ENCODE data around the gene PI4K2A. TPM values are rescaled to one million over a fixed set of nuclear protein-coding genes. Genes with fewer than 3 reads are reported as not detected.

PI4K2A gene
- total RNA-seq, 6 experiments from 2014 or later, result 6.2 to 18.1 (median 11.4) TPM

DNA sequence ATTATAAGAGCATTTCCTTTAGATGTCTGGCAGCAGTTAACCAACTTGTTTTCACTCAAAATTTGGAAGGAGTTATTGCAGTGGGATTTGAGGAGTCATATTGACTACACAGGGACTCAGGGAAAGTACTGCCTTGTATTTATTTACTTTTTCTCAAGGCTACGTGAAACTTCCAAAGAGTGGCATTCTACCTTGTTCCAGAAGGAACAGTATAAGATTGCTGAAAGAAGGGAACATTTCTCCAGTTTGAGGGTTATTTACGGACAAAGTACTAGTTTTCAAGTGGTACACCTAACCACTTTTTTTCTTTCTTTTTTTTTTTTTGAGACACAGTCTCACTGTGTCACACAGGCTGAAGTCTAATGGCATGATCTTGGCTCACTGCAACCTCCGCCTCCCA, 12.2 kb upstream of the PI4K2A start:
- TF ChIP-seq POLR2A (IDR thresholded peaks at IDR 0.05), result no peak
- TF ChIP-seq CTCF (IDR thresholded peaks at IDR 0.05), result no peak
- ATAC-seq (no peak), DNase-seq (no peak)
- Histone ChIP-seq H3K4me3 (no peak overlapping the region), H3K27ac (no peak overlapping the region), H3K27me3 (no peaks in the 10 kb centered on the region), H3K36me3 (no peaks in the 10 kb centered on the region), H3K4me1 (peaks cover 0 to 6% (median 0%) of the 10 kb centered on the region in 4 donors), H3K9me3 (no peaks in the 10 kb centered on the region)
- 83% methylated on average over 3 of the region's 3 CpGs for WGBS (ENCODE audit: insufficient coverage, low coverage, low lambda C conversion rate, missing lambda C conversion rate)
- intact Hi-C loops (cut with DNase I), result no loop called here

GRCh38 chr10:97629289-97629688, 11.2 kb upstream of the PI4K2A start:
- WGBS (ENCODE audit: insufficient coverage, low coverage, low lambda C conversion rate, missing lambda C conversion rate), result 93% methylated on average over 3 of the region's 5 CpGs
- ATAC-seq, result no peak
- TF ChIP-seq CTCF (IDR thresholded peaks at IDR 0.05) (no peak), POLR2A (IDR thresholded peaks at IDR 0.05) (no peak)

DNA sequence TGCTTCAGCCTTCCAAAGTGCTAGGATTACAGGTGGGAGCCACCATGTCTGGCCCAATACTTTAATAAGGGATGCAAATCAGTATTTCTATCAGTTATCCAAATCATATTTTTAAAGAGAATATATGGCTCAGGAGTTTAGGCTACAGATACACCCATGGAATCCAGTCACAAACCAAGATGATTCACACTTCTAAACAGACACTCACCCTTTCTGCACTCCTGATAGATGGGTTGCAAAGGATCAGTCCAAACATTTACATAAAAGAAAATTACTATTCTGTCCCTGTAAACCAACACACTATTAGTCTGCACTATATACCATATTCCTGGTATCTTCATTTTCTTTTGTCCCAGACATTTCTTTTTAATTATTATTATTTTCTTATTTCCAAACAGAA, 9.4 kb upstream of the PI4K2A start:
- H3K4me1 ChIP-seq, result no peaks in the 10 kb centered on the region
- no peak for TF ChIP-seq POLR2A (IDR thresholded peaks at IDR 0.05)
- TF ChIP-seq CTCF (IDR thresholded peaks at IDR 0.05), result no peak

More at GRCh38 chr10:97629289-97629688, 11.2 kb upstream of the PI4K2A start:
- Histone ChIP-seq H3K9me3 (no peaks in the 10 kb centered on the region), H3K36me3 (no peaks in the 10 kb centered on the region), H3K4me1 (no peaks in the 10 kb centered on the region), H3K27me3 (no peaks in the 10 kb centered on the region), H3K4me3 (no peak overlapping the region), H3K27ac (no peak overlapping the region)
- DNase-seq, result no peak
- intact Hi-C loops (cut with DNase I), result no loop called here

DNA sequence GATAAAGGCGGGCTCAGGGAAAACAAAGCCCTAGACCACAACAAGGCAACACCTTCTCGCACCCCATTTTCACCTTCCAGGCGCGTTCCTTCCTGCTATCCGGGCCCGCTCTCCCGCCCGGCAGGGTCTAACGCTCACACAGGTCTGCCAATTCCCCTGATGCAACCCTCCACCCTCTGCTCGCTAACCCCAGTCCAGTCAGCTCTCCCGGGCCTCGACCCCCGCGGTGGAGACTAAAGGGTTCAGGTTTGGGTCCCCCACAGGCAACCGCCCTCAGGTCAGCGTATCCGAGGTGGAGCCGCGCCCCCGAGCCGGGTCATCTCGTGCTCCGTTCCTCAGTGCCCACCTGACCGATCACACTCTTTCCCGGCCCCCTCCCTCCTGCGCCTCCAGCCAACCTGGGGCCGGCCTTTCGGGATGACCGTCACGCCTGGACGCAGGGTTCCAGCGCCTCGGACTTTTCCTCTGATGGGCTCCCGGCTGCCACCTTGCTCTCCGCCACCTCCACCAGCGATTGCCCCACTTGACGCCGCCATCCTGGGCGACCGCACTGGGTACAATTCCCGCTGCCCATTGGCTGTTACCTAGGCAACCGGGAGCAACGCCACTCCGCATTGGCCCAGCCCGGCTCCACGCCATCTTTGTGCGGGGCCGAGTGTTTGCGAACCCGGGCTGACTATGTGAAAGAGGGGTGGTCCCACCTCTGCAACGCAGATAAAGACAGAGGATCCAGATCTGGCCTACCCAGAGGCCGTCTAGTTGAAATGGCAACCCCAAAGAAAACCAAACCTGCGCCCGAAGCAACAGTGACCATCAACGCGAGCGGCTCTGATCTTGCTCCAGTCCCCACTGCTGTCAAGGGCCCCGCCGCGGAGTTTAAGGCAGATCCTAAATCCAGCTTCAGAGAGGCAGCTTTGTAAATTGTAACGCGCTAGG, 7.3 kb upstream of the PI4K2A start, which contains the start of gene MORN4:
Gene MORN4 (minus strand): TSS at position 552 of the 936 bp plus-strand sequence. CDS start 13,847 bp downstream, outside the sequence.
- DNase-seq (peak; percentile 92 to 95 (median 92)), ATAC-seq (peak; percentile 98 to 100 (median 100))
- no peaks in the 10 kb centered on the region for H3K4me1 ChIP-seq
- H3K36me3 ChIP-seq, result no peaks in the 10 kb centered on the region
- WGBS (ENCODE audit: insufficient coverage, low coverage, low lambda C conversion rate, missing lambda C conversion rate), result under 1% methylated on average over 47 of the region's 62 CpGs
- H3K9me3 ChIP-seq, result no peaks in the 10 kb centered on the region
- H3K27ac ChIP-seq, result no peak within 1 kb of the TSS
- H3K27me3 ChIP-seq, result no peaks in the 10 kb centered on the region
- intact Hi-C loops (cut with DNase I), result no loop called here
- peak within 1 kb of the TSS; percentile 66 to 71 (median 67) for H3K4me3 ChIP-seq
- TF ChIP-seq CTCF (IDR thresholded peaks at IDR 0.05) (no peak), POLR2A (IDR thresholded peaks at IDR 0.05) (no peak)

More for the DNA sequence above, 9.4 kb upstream of the PI4K2A start:
- no peaks in the 10 kb centered on the region for H3K9me3 ChIP-seq
- H3K4me3 ChIP-seq, result no peak overlapping the region
- intact Hi-C loops (cut with DNase I), result no loop called here
- no peak overlapping the region for H3K27ac ChIP-seq
- no peak for ATAC-seq
- no peaks in the 10 kb centered on the region for H3K36me3 ChIP-seq
- DNase-seq, result no peak
- no peaks in the 10 kb centered on the region for H3K27me3 ChIP-seq

Measured in right lobe of liver (tissue), 6 donors.